ENCODE data around the gene TOMM7. TPM values are rescaled to one million over a fixed set of nuclear protein-coding genes. Genes with fewer than 3 reads are reported as not detected.

The TOMM7 gene
- polyA plus RNA-seq, 1 donor (not counting 4 experiments of a cell fraction or from before 2014, with no cell fraction given), result 1,291 TPM

DNA sequence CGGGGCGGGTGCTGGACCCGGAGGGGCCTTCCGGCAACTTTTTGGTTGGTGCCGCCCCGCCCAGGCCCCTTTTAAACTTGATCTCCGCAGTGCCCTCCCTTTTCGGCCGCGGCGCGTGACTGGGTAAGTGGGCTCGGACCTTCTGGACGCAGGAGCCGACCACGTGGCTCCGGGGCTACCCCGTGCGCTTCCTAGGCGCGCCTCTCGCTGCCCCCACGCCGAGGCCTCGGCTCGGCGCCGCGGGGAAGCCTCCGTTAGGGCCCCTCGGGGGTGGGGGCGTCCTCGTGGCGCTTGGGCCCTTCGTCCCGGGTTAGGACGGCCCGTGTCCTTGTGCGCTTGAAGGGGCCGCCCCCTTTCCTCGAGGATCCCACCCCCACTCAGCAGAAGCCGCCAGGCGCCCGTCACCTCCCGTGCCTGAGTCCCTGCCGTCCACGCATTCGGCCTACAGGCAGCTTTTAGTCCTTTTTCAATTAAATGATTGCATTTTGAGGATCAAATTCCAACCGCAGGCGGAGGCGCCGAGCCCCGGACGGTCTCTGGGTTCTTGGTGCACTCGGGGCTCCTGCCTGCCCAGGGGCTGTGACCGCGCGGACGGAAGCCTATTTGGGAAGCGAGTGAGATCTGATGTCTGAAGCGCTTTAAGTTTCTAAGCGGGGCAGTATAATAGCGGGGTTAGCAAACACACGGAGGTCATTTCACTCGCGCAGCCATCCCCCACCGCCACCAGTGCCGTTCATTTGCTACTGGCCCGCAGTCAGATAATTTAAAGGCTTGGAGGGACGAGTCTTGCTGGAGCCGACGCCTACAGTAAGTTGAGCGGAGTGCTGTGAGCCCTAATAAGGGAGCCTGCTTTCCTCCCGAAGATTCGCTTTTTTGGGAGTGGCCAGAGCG is 31.8 kb upstream of the TOMM7 start:
- no peak for TF ChIP-seq EZH2 (IDR thresholded peaks at IDR 0.05; ENCODE audit: low read length)
- peak in 1 of 3 experiments; percentile 38 for TF ChIP-seq CTCF (optimal IDR thresholded peaks at IDR 0.05 in 1 of 3, IDR thresholded peaks at IDR 0.05 in 1 of 3, conservative IDR thresholded peaks at IDR 0.05 in 1 of 3; ENCODE audit: extremely low read depth in 1 of 3, insufficient read depth in 2 of 3, low read length in 3 of 3)
- H3K4me2 ChIP-seq (ENCODE audit: control insufficient read depth, extremely low read depth, insufficient read depth, low read depth, low read length), result peak overlapping the region; percentile 93
- FAIRE-seq (no peak), DNase-seq (ENCODE audit: low read depth, low spot score) (peak; percentile 64)
- H3K27ac ChIP-seq (ENCODE audit: control insufficient read depth, insufficient read depth, low read length), result peak overlapping the region; percentile 98
- H3K27me3 ChIP-seq (ENCODE audit: control insufficient read depth, extremely low read depth, insufficient read depth, low read length), result no peaks in the 10 kb centered on the region
- peaks cover 9% of the 10 kb centered on the region for H3K79me2 ChIP-seq (ENCODE audit: control insufficient read depth, insufficient read depth, low read length)
- no peaks in the 10 kb centered on the region for H3K9me3 ChIP-seq (ENCODE audit: control insufficient read depth, low read depth, low read length)
- peaks cover 0 to 7% of the 10 kb centered on the region in 2 experiments for H3K36me3 ChIP-seq (ENCODE audit: control insufficient read depth in 2 of 2, extremely low read depth in 1 of 2, insufficient read depth in 2 of 2, low read length in 2 of 2)
- no peaks in the 10 kb centered on the region for H4K20me1 ChIP-seq (ENCODE audit: control insufficient read depth, extremely low read depth, insufficient read depth, low read length)
- no peaks in the 10 kb centered on the region for H3K9me1 ChIP-seq (ENCODE audit: control insufficient read depth, extremely low read depth, insufficient read depth, low read length)
- H3K4me3 ChIP-seq (ENCODE audit: control insufficient read depth in 2 of 3, extremely low read depth in 1 of 3, insufficient read depth in 2 of 3, low read depth in 1 of 3, low read length in 3 of 3), result peak overlapping the region; percentile 79 to 92 (median 81)
- peak overlapping the region; percentile 26 for H2AFZ ChIP-seq (ENCODE audit: control insufficient read depth, low read length)
- dilution Hi-C loops (cut with MboI; ENCODE audit: extremely low pct_ligation_motif_present, low sequenced_read_pairs), result no loop called here
- peak overlapping the region; percentile 99 for H3K9ac ChIP-seq (ENCODE audit: control insufficient read depth, extremely low read depth, insufficient read depth, low read length)
- H3K4me1 ChIP-seq (ENCODE audit: control insufficient read depth, extremely low read depth, insufficient read depth, low read length), result peaks cover 47% of the 10 kb centered on the region

- dilution Hi-C loops (cut with MboI; ENCODE audit: extremely low pct_ligation_motif_present, low sequenced_read_pairs), result no loop called here
- TF ChIP-seq CTCF (optimal IDR thresholded peaks at IDR 0.05 in 1 of 3, IDR thresholded peaks at IDR 0.05 in 1 of 3, conservative IDR thresholded peaks at IDR 0.05 in 1 of 3; ENCODE audit: extremely low read depth in 1 of 3, insufficient read depth in 2 of 3, low read length in 3 of 3) (peak in 1 of 3 experiments; percentile 53), EZH2 (IDR thresholded peaks at IDR 0.05; ENCODE audit: low read length) (no peak)
- H4K20me1 ChIP-seq (ENCODE audit: control insufficient read depth, extremely low read depth, insufficient read depth, low read length), result no peaks in the 10 kb centered on the region
- FAIRE-seq (no peak), DNase-seq (ENCODE audit: low read depth, low spot score) (no peak)
- H3K27me3 ChIP-seq (ENCODE audit: control insufficient read depth, extremely low read depth, insufficient read depth, low read length), result no peaks in the 10 kb centered on the region
- peak overlapping the region; percentile 99 for H3K9ac ChIP-seq (ENCODE audit: control insufficient read depth, extremely low read depth, insufficient read depth, low read length)
- no peaks in the 10 kb centered on the region for H3K9me1 ChIP-seq (ENCODE audit: control insufficient read depth, extremely low read depth, insufficient read depth, low read length)
- no peak overlapping the region for H3K27ac ChIP-seq (ENCODE audit: control insufficient read depth, insufficient read depth, low read length)
- peak overlapping the region; percentile 16 for H3K4me2 ChIP-seq (ENCODE audit: control insufficient read depth, extremely low read depth, insufficient read depth, low read depth, low read length)
- peak overlapping the region; percentile 19 to 81 (median 79) for H3K4me3 ChIP-seq (ENCODE audit: control insufficient read depth in 2 of 3, extremely low read depth in 1 of 3, insufficient read depth in 2 of 3, low read depth in 1 of 3, low read length in 3 of 3)
- H3K79me2 ChIP-seq (ENCODE audit: control insufficient read depth, insufficient read depth, low read length), result peaks cover 9% of the 10 kb centered on the region
- peaks cover 40% of the 10 kb centered on the region for H3K4me1 ChIP-seq (ENCODE audit: control insufficient read depth, extremely low read depth, insufficient read depth, low read length)
- peaks cover 0 to 7% of the 10 kb centered on the region in 2 experiments for H3K36me3 ChIP-seq (ENCODE audit: control insufficient read depth in 2 of 2, extremely low read depth in 1 of 2, insufficient read depth in 2 of 2, low read length in 2 of 2)
- H3K9me3 ChIP-seq (ENCODE audit: control insufficient read depth, low read depth, low read length), result no peaks in the 10 kb centered on the region
- peak overlapping the region; percentile 60 for H2AFZ ChIP-seq (ENCODE audit: control insufficient read depth, low read length)
Measured at GRCh38 chr7:22853674-22854157, 31.1 kb upstream of the TOMM7 start.
